GM23248 (cell line): ENCODE data around the gene NPC1. TPM values are rescaled to one million over a fixed set of nuclear protein-coding genes. Genes with fewer than 3 reads are reported as not detected.
A peak's percentile ranks its signal among the peaks of the same experiment; 100 is the strongest.

Experiments used
- DNase-seq: peaks from one replicate; pipeline ENCODE4 v3.0.0-alpha.2; 2015
- H2AFZ ChIP-seq: fragments of 200-600 bp; sonication (generic); 2 replicates; pipeline ENCODE4 v1.6.1; 2016; ENCODE audit warnings: antibody characterized with exemption
- H3F3A ChIP-seq: fragments of 200-600 bp; sonication (generic); 2 replicates; pipeline ENCODE4 v1.6.1; 2016; ENCODE audit warnings: mild to moderate bottlenecking, antibody characterized with exemption, mixed run types; ENCODE audit not compliant: insufficient read depth
- H3K27ac ChIP-seq: fragments of 200-600 bp; sonication (generic); 2 replicates; pipeline ENCODE4 v1.5.1; 2016; ENCODE audit warnings: mild to moderate bottlenecking
- H3K27me3 ChIP-seq: fragments of 200-600 bp; sonication (generic); replicated peaks from 2 replicates; pipeline ENCODE4 v1.6.1; 2016; ENCODE audit warnings: mild to moderate bottlenecking; ENCODE audit not compliant: insufficient read depth
- H3K36me3 ChIP-seq: fragments of 200-600 bp; sonication (generic); 2 replicates; pipeline ENCODE4 v1.6.1; 2016; ENCODE audit warnings: low read depth, mild to moderate bottlenecking
- H3K4me1 ChIP-seq: fragments of 200-600 bp; sonication (generic); 2 replicates; pipeline ENCODE4 v1.6.1; 2016; ENCODE audit warnings: mild to moderate bottlenecking; ENCODE audit not compliant: insufficient read depth
- H3K4me2 ChIP-seq: fragments of 200-600 bp; sonication (generic); one replicate; pipeline ENCODE4 v1.6.1; 2016; ENCODE audit warnings: mild to moderate bottlenecking; ENCODE audit not compliant: unreplicated experiment
- H3K4me3 ChIP-seq: fragments of 200-600 bp; sonication (generic); 2 replicates; pipeline ENCODE4 v1.5.1; 2016; ENCODE audit warnings: mild to moderate bottlenecking
- H3K79me2 ChIP-seq: fragments of 200-600 bp; sonication (generic); 2 replicates; pipeline ENCODE4 v1.6.1; 2016; ENCODE audit warnings: mild to moderate bottlenecking; ENCODE audit not compliant: insufficient read depth
- H3K9ac ChIP-seq: fragments of 200-600 bp; sonication (generic); 2 replicates; pipeline ENCODE4 v1.6.1; 2016; ENCODE audit warnings: mild to moderate bottlenecking
- H3K9me2 ChIP-seq: fragments of 200-600 bp; sonication (generic); 2 replicates; pipeline ENCODE4 v1.6.1; 2016; ENCODE audit warnings: mixed run types, mild to moderate bottlenecking, moderate library complexity; ENCODE audit not compliant: insufficient read depth
- H3K9me3 ChIP-seq: fragments of 200-600 bp; sonication (generic); one replicate; pipeline ENCODE4 v1.6.1; 2017; ENCODE audit warnings: low read depth
- H4K20me1 ChIP-seq: fragments of 200-600 bp; sonication (generic); 2 replicates; pipeline ENCODE4 v1.6.0; 2016; ENCODE audit not compliant: insufficient read depth
- EZH2 ChIP-seq: fragments of 200-600 bp; sonication (generic); IDR thresholded peaks from 2 replicates; pipeline ENCODE4 v1.6.1; 2018; ENCODE audit warnings: antibody characterized with exemption, mild to moderate bottlenecking; ENCODE audit not compliant: insufficient read depth, poor library complexity, severe bottlenecking
- EZH2phosphoT487 ChIP-seq: fragments of 200-600 bp; sonication (generic); IDR thresholded peaks from 2 replicates; pipeline ENCODE4 v1.6.1; 2018; ENCODE audit warnings: antibody characterized with exemption, moderate library complexity, mild to moderate bottlenecking, low read depth; ENCODE audit not compliant: insufficient read depth
- WGBS, 2 experiments: methylation state at CpG; one replicate each; pipeline ENCODE4 v1.1.6; 2015 to 2017; ENCODE audit warnings: low lambda C conversion rate in 2 of 2, low coverage in 1 of 2; ENCODE audit errors: missing lambda C conversion rate in 2 of 2; 5-methylcytosine and 5-hydroxymethylcytosine counted together
- in situ Hi-C: fragments of 300-500 bp; cut with MboI; formaldehyde crosslinking; loops from 2 replicates; pipeline ENCODE4 v1.15.0; 2020
- polyA plus RNA-seq: library from polyadenylated mRNA; unstranded; fragments of >200 nt; fragmentation: Nextera tagmentation; extraction: Ambion mirVana; gene quantifications from 2 replicates; pipeline ENCODE4 v1.2.1, GENCODE V29; 2016
- total RNA-seq: library from RNA; depleted of rRNA; stranded (reverse); fragments of >200 nt; shearing (Covaris generic); gene quantifications from 2 replicates; pipeline ENCODE4 v1.2.3, GENCODE V29; 2014

The NPC1 gene
- total and polyA plus RNA-seq, 2 experiments from 2014 or later = 28.1 to 28.7 TPM

DNA sequence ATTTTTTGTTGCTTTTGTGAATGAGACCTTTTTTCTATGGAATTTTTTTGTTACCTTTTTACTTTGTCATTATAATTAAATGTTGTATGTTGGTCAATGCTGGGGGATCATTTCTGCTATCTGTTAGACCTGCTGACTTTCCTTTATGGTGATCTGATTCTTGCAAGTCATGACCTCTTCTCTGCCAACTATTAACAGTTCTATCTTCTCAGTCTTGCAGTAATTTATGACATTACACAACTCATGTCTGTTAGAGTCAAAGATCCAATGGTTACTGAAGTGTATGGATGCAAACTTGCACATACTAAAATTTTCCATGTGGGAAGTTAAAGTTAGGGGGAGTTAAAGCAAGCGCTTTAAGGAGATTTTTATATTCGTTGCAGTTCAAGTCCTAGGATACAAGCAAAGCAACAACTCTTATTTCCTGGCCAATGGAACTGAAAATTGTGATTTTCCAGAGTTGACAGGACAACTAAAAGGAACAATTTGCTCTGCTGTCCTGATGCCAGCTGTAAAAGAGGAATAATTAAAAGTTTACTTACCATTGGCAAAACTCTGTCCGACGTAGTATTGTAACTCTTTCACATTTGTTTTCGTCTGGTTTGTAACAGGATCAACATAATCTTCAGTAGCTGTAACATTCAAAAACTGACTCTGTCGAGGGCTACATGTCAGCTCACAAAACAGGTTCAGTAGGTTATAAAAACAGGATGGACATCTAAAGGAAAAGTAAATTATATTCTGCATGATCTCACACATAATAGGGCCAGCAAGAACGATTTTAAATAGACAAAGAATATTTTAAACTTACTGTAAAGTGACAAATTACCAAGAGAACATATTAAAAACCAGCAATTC lies 17.8 kb downstream of the NPC1 start:
- Histone ChIP-seq H3K4me2 (no peak overlapping the region), H3K79me2 (peaks cover 13% of the 10 kb centered on the region), H3K4me3 (no peak overlapping the region), H3K9me3 (no peaks in the 10 kb centered on the region), H3K27ac (no peak overlapping the region), H3K4me1 (peaks cover 9% of the 10 kb centered on the region), H3K9me2 (no peaks in the 10 kb centered on the region), H3K27me3 (no peaks in the 10 kb centered on the region), H3K9ac (no peak overlapping the region), H3K36me3 (peaks cover 58% of the 10 kb centered on the region), H3F3A (peaks cover 14% of the 10 kb centered on the region), H2AFZ (no peak overlapping the region), H4K20me1 (no peaks in the 10 kb centered on the region)
- TF ChIP-seq EZH2phosphoT487 = no peak
- TF ChIP-seq EZH2 = no peak
- in situ Hi-C loops = no loop called here
- 96 to 97% methylated on average over 7 of the region's 7 CpGs for WGBS, 2 experiments
- DNase-seq = no peak

GRCh38 chr18:23567671-23568070 lies 18.6 kb downstream of the NPC1 start:
- Histone ChIP-seq H4K20me1 (no peaks in the 10 kb centered on the region), H3K9me3 (no peaks in the 10 kb centered on the region), H3K4me1 (peaks cover 7% of the 10 kb centered on the region), H3K9me2 (no peaks in the 10 kb centered on the region), H3K36me3 (peaks cover 54% of the 10 kb centered on the region), H3K4me2 (no peak overlapping the region), H3K4me3 (no peak overlapping the region), H2AFZ (no peak overlapping the region), H3F3A (peaks cover 6% of the 10 kb centered on the region; the same call in 1 of the 2 replicates), H3K27me3 (no peaks in the 10 kb centered on the region), H3K9ac (no peak overlapping the region), H3K27ac (no peak overlapping the region), H3K79me2 (peaks cover 5% of the 10 kb centered on the region)
- TF ChIP-seq EZH2 (no peak), EZH2phosphoT487 (no peak)
- DNase-seq = no peak
- in situ Hi-C loops = no loop called here
- WGBS, 2 experiments = 95 to 100% methylated on average over 3 of the region's 3 CpGs

GRCh38 chr18:23565916-23566547 lies 20.3 kb downstream of the NPC1 start:
- no peak overlapping the region for H3K4me3 ChIP-seq
- peaks cover 57% of the 10 kb centered on the region for H3K36me3 ChIP-seq
- in situ Hi-C loops = no loop called here
- H3K9ac ChIP-seq = no peak overlapping the region
- H3K79me2 ChIP-seq = no peaks in the 10 kb centered on the region
- H3K9me3 ChIP-seq = no peaks in the 10 kb centered on the region
- no peaks in the 10 kb centered on the region for H3K9me2 ChIP-seq
- H2AFZ ChIP-seq = no peak overlapping the region
- H3K4me2 ChIP-seq = no peak overlapping the region
- peaks cover 5% of the 10 kb centered on the region; the same call in 1 of the 2 replicates for H3F3A ChIP-seq
- no peaks in the 10 kb centered on the region for H4K20me1 ChIP-seq
- H3K27me3 ChIP-seq = no peaks in the 10 kb centered on the region
- no peak for DNase-seq
- no peak overlapping the region for H3K27ac ChIP-seq
- peaks cover 7% of the 10 kb centered on the region for H3K4me1 ChIP-seq
- WGBS, 2 experiments = 96% methylated on average over 3 of the region's 3 CpGs
- TF ChIP-seq EZH2 = no peak
- no peak for TF ChIP-seq EZH2phosphoT487

DNA sequence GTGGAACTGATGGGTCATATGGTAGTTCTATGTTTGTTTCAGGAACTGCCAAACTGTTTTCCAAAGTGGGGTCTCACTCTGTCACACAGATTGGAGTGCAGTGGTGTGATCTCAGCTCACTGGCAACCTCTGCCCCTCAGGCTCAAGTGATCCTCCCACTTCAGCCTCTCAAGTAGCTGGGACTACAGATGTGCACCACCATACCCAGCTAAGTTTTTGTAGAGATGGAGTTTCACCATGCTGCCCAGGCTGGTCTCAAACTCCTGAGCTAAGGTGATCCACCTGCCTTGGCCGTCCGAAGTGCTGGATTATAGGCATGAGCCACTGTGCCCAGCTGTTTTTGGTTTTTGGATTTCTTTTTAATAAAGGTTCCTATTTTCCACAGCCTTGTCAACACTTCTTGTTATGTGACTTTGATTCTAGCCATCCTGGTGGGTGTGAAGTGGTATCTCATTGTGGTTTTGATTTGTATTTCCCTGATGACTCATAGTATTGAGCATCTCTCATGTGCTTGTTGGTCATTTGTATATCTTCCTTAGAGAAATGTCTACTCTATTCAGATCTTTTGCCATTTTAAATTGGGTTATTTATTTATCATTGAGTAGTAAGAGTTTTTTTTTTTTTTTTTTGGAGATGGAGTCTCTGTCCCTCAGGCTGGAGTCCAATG lies 22.8 kb downstream of the NPC1 start:
- TF ChIP-seq EZH2 = no peak
- no peak for TF ChIP-seq EZH2phosphoT487

More for the DNA sequence above, 22.8 kb downstream of the NPC1 start:
- Histone ChIP-seq H4K20me1 (no peaks in the 10 kb centered on the region), H3K4me1 (peaks cover 7% of the 10 kb centered on the region), H3K27ac (0 out of 2 replicates have a peak overlapping the region, but pooled peaks have one; percentile 9), H3K4me2 (no peak overlapping the region), H3K36me3 (peaks cover 50% of the 10 kb centered on the region), H3K79me2 (no peaks in the 10 kb centered on the region), H3F3A (peaks cover 5% of the 10 kb centered on the region; the same call in 1 of the 2 replicates), H3K4me3 (no peak overlapping the region), H3K9ac (no peak overlapping the region), H2AFZ (no peak overlapping the region), H3K9me2 (no peaks in the 10 kb centered on the region), H3K27me3 (no peaks in the 10 kb centered on the region), H3K9me3 (no peaks in the 10 kb centered on the region)
- in situ Hi-C loops = no loop called here
- peak; percentile 64 for DNase-seq
- 86 to 90% methylated on average over 2 of the region's 2 CpGs for WGBS, 2 experiments
